ENCODE measurements around the gene TMEM178A. TPM values are rescaled to one million over a fixed set of nuclear protein-coding genes. Genes with fewer than 3 reads are reported as not detected.

Gene TMEM178A
- total RNA-seq, 1 donor from 2014 or later = 12.3 TPM

- Mint-ChIP-seq H3K4me3 (no peak overlapping the region), H3K9me3 (no peaks in the 10 kb centered on the region), H3K4me1 (no peaks in the 10 kb centered on the region), H3K27ac (ENCODE audit: unreplicated experiment) (no peak overlapping the region), H3K36me3 (ENCODE audit: low read depth) (peaks cover 3% of the 10 kb centered on the region), H3K27me3 (ENCODE audit: low read depth) (no peaks in the 10 kb centered on the region)
- no peak for TF ChIP-seq CTCF (conservative IDR thresholded peaks at IDR 0.05)
- DNase-seq (ENCODE audit: low read depth, low spot score) = no peak
These were observed 34.5 kb upstream of the TMEM178A start for GRCh38 chr2:39631256-39631655.

GRCh38 chr2:39631718-39632117 lies 34.0 kb upstream of the TMEM178A start:
- peaks cover 3% of the 10 kb centered on the region for H3K36me3 Mint-ChIP-seq (ENCODE audit: low read depth)
- no peaks in the 10 kb centered on the region for H3K9me3 Mint-ChIP-seq
- no peaks in the 10 kb centered on the region for H3K27me3 Mint-ChIP-seq (ENCODE audit: low read depth)
- H3K4me1 Mint-ChIP-seq = no peaks in the 10 kb centered on the region
- H3K27ac Mint-ChIP-seq (ENCODE audit: unreplicated experiment) = no peak overlapping the region
- TF ChIP-seq CTCF (conservative IDR thresholded peaks at IDR 0.05) = no peak
- no peak for DNase-seq (ENCODE audit: low read depth, low spot score)
- H3K4me3 Mint-ChIP-seq = no peak overlapping the region

GRCh38 chr2:39632876-39633275 lies 32.8 kb upstream of the TMEM178A start:
- TF ChIP-seq CTCF (conservative IDR thresholded peaks at IDR 0.05) = no peak
- Mint-ChIP-seq H3K27me3 (ENCODE audit: low read depth) (no peaks in the 10 kb centered on the region), H3K4me3 (no peak overlapping the region), H3K4me1 (no peaks in the 10 kb centered on the region), H3K9me3 (no peaks in the 10 kb centered on the region), H3K27ac (ENCODE audit: unreplicated experiment) (no peak overlapping the region), H3K36me3 (ENCODE audit: low read depth) (peaks cover 3% of the 10 kb centered on the region)
- DNase-seq (ENCODE audit: low read depth, low spot score) = no peak

GRCh38 chr2:39636306-39636705 lies 29.4 kb upstream of the TMEM178A start:
- no peak overlapping the region for H3K27ac Mint-ChIP-seq (ENCODE audit: unreplicated experiment)
- no peak for TF ChIP-seq CTCF (conservative IDR thresholded peaks at IDR 0.05)
- no peaks in the 10 kb centered on the region for H3K27me3 Mint-ChIP-seq (ENCODE audit: low read depth)
- H3K4me1 Mint-ChIP-seq = peaks cover 7% of the 10 kb centered on the region
- H3K36me3 Mint-ChIP-seq (ENCODE audit: low read depth) = no peaks in the 10 kb centered on the region
- H3K9me3 Mint-ChIP-seq = no peaks in the 10 kb centered on the region
- DNase-seq (ENCODE audit: low read depth, low spot score) = no peak
- no peak overlapping the region for H3K4me3 Mint-ChIP-seq

GRCh38 chr2:39638581-39638980 lies 27.1 kb upstream of the TMEM178A start:
- H3K36me3 Mint-ChIP-seq (ENCODE audit: low read depth) = no peaks in the 10 kb centered on the region
- DNase-seq (ENCODE audit: low read depth, low spot score) = no peak
- no peak overlapping the region for H3K4me3 Mint-ChIP-seq
- peaks cover 22% of the 10 kb centered on the region for H3K4me1 Mint-ChIP-seq
- no peak overlapping the region for H3K27ac Mint-ChIP-seq (ENCODE audit: unreplicated experiment)
- H3K9me3 Mint-ChIP-seq = no peaks in the 10 kb centered on the region
- TF ChIP-seq CTCF (conservative IDR thresholded peaks at IDR 0.05) = no peak
- H3K27me3 Mint-ChIP-seq (ENCODE audit: low read depth) = no peaks in the 10 kb centered on the region

- H3K4me3 Mint-ChIP-seq = no peak overlapping the region
- H3K27me3 Mint-ChIP-seq (ENCODE audit: low read depth) = no peaks in the 10 kb centered on the region
- DNase-seq (ENCODE audit: low read depth, low spot score) = no peak
These were observed 25.6 kb upstream of the TMEM178A start for GRCh38 chr2:39640107-39640506.

More at GRCh38 chr2:39640107-39640506, 25.6 kb upstream of the TMEM178A start:
- Mint-ChIP-seq H3K9me3 (no peaks in the 10 kb centered on the region), H3K27ac (ENCODE audit: unreplicated experiment) (no peak overlapping the region), H3K4me1 (peaks cover 22% of the 10 kb centered on the region), H3K36me3 (ENCODE audit: low read depth) (no peaks in the 10 kb centered on the region)
- TF ChIP-seq CTCF (conservative IDR thresholded peaks at IDR 0.05) = no peak

Data from neural crest cell (in vitro differentiated cells).